OCI-LY1 (cell line): Measurements from ENCODE around the gene CCDC196.

Experiments
- CTCF ChIP-seq: fragments of 200-600 bp; sonication (generic), shearing (Covaris generic); IDR thresholded peaks from 2 replicates; pipeline ENCODE4 v1.5.1; 2017; ENCODE audit warnings: mild to moderate bottlenecking, antibody characterized with exemption, low read length, moderate library complexity, mixed read lengths
- EZH2 ChIP-seq: fragments of 200-600 bp; sonication (generic), shearing (Covaris generic); IDR thresholded peaks from 2 replicates; pipeline ENCODE4 v1.8.0; 2017; ENCODE audit warnings: borderline replicate concordance, mixed run types, mild to moderate bottlenecking, antibody characterized with exemption, low read length, moderate library complexity, mixed read lengths

GRCh38 chr14:66509874-66510273 is 23.7 kb downstream of the CCDC196 start:
- TF ChIP-seq CTCF (no peak), EZH2 (no peak)
